NCI-H345 treated with DMSO at 0.1 percent for 48 hours (cell line): ENCODE data around the gene ACTN4.

Experiments
- DNase-seq: peaks from one replicate; lab custom pipeline; 2025; ENCODE audit not compliant: unreplicated experiment; lab: John Stamatoyannopoulos, UW

The ACTN4 gene

DNA sequence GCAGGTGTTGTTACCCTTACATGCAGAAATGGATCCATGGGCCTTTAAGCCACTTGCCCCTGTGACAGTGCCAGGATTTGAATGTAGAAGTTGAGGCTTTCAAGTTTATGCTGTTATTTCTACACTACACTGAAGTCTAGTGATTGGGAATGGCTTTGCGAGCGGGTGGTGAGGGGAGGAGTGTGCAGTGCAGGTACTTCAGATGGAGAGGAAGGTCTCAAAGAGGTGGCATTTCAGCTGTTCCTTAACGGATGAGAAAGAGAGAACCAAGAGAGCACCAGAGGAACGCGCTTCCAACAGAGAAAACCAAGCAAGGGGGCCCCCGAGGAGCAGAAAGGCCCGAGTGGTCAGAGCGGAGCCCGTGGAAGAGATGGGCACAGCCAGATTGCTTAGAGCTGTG is 13.3 kb downstream of the ACTN4 start:
- DNase-seq: no peak

DNA sequence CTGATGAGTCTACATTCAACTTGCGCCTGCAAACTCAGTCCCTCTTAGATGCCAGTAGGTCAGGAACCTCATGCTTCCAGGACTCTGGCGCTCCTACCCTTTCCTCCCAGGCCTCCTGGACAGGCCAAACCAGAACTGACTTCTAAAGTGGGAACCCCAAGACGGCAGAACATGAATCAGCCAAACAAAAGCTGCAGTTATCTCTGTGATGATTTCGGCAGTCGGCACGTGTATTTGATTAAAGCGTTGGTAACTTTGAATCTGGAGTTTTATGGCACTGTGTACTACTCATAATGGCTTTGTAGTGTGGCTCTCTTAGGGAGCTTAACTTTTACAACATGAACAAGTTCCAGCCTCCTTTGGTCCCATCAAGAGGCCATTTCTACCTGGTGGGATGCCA is 13.7 kb downstream of the ACTN4 start:
- no peak for DNase-seq

DNA sequence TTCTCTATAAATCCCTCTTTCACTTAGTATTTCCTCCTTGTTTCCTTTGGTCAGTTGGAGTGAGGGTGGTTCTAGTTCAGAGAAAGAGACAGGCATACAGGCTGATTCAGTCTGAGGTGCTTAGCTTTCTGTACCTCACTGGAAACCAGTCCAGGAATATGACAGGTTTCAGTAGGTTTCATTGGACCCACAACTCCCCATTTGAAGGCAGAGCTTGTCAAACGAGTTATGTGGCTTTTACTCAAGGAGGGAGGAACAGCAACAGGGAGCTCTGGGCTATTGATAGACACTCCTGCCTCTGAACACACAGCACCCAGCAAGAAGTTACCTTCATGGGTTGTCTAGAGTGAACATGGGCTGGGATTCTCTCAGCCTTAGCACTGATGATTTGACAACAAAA is 14.5 kb downstream of the ACTN4 start:
- DNase-seq: no peak

GRCh38 chr19:38662537-38663155 is 15.2 kb downstream of the ACTN4 start:
- DNase-seq: no peak

DNA sequence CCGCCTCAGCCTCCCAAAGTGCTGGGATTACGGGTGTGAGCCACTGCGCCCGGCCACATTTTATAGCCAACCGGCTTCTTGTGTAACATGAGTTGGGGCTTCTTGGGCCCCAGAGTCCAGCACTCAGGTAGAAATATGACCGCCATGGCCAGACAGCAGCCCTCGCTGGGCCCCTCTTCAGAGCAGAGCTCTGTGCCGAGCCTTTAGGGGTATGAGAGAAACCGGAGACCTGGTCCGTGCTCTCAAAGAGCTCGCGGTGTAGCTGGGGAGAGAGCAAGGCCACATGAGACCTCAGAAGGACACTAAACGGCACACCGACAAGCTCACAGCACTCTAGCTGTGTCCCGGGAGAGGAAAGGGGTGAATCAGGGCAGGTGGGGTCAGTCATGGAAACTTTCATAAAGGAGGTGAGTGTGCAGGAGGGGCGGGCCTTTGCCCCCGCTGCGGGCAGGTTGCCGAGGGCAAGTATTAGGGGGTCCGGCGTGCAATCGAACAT is 15.8 kb downstream of the ACTN4 start:
- DNase-seq: no peak

- DNase-seq: no peak
Observed at GRCh38 chr19:38663957-38664502, 16.6 kb downstream of the ACTN4 start.

DNA sequence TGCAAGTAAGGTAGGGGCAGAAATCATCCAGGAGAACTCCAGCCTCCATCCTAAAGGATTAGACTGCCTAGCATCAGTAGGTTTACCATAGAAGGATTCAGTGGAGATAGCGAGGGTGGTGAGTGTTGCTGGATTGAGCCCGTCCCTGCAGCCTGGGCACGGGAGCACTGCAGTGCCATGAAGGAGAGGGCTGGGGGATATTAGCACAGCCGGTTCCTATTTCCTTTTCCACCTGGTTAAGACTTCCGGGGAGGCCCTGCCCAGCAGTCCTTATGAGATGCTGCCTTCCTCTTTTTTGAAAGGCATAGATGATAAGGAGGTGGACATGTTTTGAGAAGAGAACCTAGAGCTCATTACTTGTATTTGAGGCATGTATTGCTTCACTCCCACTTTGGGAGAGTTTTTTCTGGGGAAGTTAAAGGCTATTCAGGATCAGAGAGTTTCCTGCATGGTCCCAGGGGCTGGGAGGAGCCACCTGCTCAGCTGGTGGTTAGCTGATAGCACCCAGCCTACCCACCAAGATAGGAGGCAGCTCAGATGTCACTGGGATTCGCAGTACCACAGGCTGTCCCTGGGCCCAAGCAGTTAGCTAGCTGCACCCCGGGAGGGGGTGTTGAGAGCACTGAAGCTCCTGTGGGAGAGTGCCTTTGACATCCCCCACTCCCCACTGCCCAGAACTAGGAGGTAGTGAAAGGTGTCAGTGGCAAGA is 17.2 kb downstream of the ACTN4 start:
- no peak for DNase-seq

- no peak for DNase-seq
Observed at GRCh38 chr19:38665219-38665931, 17.9 kb downstream of the ACTN4 start.

DNA sequence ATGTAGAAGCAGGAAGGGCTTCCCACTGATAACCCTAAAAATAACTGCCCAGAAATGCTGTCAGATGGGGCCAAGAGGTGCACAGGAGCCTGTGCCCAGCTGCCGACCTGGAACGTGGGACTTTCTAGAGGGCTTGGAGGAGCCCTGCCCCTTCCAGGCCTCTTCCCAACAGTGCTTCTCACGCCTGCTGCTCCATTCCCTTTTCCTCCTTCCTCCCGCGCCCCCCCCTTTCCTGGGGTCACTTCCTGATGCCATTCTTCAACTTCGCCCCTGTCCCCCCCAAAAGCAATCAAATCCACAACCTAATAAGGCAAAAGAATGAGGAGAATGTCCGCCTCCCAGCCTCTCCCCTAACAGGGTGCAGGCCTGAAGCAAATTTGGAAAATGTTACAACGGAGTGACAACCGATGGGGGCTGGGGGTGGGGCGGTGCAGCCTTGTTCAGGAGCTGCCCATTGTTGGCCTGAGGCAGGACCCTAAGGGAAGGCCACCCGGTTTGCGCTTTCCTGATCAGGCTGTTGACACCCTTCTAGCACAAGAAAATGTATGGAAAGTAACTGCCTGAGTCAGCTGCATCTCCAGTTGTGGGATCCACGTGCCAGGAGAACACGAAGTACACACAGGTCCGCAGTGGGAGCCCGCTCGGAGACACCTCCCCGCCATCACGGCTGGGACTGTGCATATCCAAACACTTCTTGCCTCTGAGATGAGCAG is 18.7 kb downstream of the ACTN4 start:
- no peak for DNase-seq

GRCh38 chr19:38666663-38667511 is 19.4 kb downstream of the ACTN4 start:
- no peak for DNase-seq

DNA sequence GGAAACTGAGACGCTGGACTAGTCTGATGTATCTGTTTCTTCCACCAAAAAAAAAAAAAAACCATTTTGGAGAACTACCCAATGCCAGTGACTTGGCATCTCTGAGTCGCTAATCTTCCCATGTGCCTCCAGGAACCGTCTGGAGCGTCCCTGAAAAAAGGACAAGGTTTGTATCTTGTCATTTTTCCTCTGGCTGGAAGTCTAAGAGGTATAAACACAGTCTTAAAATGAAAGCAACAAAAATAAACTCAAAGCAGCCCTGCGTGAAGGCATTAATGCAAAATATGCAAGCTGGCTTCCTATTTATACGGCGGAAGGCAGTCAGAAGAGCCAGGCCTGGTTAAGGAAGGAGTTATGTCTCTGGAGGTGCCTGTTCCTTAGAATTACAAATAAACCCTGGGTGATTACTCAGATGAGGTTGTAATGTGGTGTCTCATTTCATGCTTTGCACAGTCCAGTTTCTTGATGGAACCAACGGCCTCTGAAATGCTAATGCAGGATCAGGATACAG is 20.3 kb downstream of the ACTN4 start:
- DNase-seq: no peak

DNA sequence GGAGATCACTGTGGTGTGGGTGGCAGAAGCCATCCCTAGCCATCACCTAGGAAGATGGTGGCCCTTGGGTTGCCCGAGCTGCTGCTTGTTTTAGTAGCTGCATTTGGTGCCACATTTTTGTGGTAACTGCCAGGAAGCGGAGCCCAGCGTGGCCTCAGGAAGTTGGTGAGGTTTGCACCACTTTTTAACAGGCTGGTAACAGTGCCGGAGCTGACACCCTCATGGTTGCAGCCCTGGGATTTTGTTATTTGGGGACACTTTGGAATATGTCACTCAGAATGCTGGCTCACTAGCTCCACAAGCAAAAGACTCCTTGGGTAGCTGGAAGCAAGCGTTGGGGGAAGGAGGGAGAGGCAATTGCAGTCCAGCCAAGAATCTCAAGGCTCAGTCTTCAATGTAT is 22.1 kb downstream of the ACTN4 start:
- DNase-seq: no peak

DNA sequence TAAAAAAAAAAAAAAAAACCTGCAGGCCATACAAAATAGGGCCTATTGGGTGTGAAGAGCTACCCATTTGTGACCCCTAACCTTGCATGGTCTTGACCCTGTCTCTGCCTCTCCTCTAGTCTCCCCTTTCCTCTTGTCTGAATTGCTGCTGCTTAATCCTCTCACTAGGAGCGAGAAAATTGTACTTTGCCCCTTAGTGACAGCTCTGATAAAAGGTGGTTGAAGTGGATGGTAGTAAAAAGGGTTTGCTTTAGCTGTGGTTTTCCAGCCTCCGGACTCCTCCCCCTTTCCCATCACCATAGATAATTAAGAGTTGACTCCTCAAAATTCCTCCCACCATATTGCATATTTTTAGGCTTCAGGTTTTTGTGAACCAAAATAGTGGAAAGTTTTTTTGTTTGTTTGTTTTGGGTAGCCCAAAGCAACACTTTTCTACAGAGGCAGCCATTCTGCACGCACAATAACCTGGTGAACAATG is 23.5 kb downstream of the ACTN4 start:
- no peak for DNase-seq

DNA sequence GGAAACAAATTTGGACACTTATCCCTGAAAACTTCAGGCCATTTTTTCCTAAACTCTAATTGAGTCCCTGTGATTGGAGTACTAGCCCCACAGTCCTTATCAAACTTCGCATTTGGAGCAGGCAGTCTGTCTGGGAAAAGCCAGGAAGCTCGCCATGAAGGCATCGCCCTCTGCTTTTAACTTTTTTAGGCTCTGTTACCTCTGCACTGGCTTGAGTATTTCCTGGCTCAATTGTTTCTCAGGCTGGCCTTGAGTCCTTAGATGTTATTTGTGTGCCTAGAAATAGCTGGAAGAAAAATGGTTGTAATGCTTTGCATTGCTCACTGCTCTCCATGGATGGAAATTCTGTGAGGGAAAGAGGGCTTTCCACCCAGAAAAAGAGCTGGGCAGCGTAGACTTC is 24.2 kb downstream of the ACTN4 start:
- no peak for DNase-seq

GRCh38 chr19:38673030-38673429 is 25.6 kb downstream of the ACTN4 start:
- no peak for DNase-seq

GRCh38 chr19:38674388-38675171 is 27.1 kb downstream of the ACTN4 start:
- DNase-seq: no peak

DNA sequence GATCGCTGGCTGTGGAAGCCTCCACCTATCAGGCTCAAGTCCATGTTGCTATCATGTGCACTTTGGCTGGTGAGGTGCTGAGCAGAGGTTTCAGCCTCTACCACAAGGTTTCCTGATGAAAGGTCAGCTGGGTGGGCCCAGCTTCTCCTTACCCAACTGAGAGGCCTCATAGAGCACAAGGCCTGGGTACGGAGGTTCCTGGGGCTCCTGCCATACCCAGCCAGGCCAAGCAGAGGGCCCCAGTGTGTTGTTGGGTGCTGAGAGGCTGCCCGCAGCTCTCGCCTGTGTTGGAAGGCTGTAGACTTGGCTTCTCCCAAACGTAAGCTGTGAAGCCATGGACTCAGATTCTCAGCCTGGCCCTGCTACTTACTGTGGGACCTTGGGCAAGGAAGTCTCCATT is 28.2 kb downstream of the ACTN4 start:
- no peak for DNase-seq

DNA sequence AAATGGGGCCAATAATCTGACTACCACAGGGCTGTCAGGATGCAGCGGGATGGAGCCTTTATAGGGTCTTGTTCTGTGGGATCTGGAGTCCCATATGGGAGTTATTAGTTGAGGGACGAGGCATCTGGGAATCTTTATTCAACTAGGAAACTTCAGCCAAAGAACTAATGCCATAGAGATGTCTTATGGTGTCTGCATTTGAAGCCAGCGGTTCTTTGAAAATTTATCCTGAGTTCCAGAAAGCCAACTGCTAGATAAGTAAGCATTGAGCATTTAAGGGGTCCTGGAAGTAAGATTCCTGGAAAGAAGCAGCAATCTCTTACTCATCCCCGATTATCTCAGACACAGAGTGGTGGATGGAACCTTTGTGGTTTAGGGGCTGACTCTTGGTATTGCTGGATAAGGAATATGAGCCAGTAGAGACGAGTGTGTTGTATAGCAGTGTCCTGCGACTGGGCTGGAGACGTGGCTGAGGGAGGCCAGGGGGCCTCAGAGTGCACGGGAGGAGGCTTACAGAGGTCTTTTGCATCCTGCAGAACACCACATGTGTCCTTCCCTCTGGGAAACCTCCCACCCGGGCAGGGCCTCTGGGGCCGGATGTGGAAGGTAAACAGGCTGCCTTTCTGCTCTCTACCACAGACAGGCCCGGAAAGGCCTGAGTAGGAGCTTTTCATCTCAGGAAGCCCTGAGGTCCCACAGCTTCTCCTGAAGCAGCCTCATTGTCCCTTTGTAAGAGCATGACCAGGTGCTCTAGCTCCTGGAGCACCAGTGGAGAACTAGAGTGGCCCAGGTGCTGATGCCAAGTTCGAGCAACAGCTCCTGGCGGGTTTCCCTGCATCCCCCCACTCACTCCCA is 28.8 kb downstream of the ACTN4 start:
- DNase-seq: no peak
